Ascending aorta (tissue), 2 donors: ENCODE measurements around the gene LYZL6. TPM values are rescaled to one million over a fixed set of nuclear protein-coding genes. Genes with fewer than 3 reads are reported as not detected.

Source experiments
- DNase-seq, 2 donors: peaks; one replicate each; pipeline ENCODE4 v3.0.0-alpha.2; 2019; ENCODE audit warnings: low spot score in 2 of 2
- H3K27ac ChIP-seq, 2 donors: fragments of 200-600 bp; sonication (generic); one replicate each; pipeline ENCODE4 v1.5.1; 2016 to 2017; ENCODE audit warnings: mild to moderate bottlenecking in 1 of 2
- H3K27me3 ChIP-seq: fragments of 200-600 bp; sonication (generic); one replicate; pipeline ENCODE4 v1.5.1; 2017
- H3K36me3 ChIP-seq, 2 donors: fragments of 200-600 bp; sonication (generic); one replicate each; pipeline ENCODE4 v1.5.1; 2016
- H3K4me1 ChIP-seq, 2 donors: fragments of 200-600 bp; sonication (generic); one replicate each; pipeline ENCODE4 v1.5.1; 2016 to 2017; ENCODE audit warnings: mild to moderate bottlenecking in 1 of 2
- H3K4me3 ChIP-seq, 2 donors: fragments of 200-600 bp; sonication (generic); one replicate each; pipeline ENCODE4 v1.5.1; 2016 to 2017; ENCODE audit warnings: mild to moderate bottlenecking in 1 of 2
- H3K9me3 ChIP-seq, 2 donors: fragments of 200-600 bp; sonication (generic); one replicate each; pipeline ENCODE4 v1.5.1; 2016
- CTCF ChIP-seq, 3 experiments: fragments of 200-600 bp in 2 of 3; fragments of 450-650 bp in 1 of 3; sonication (generic) in 2 of 3; IDR thresholded peaks; one replicate each; pipeline ENCODE4 v1.5.1; 2016 to 2019; ENCODE audit warnings: antibody characterized with exemption in 3 of 3, mild to moderate bottlenecking in 1 of 3, moderate library complexity in 1 of 3
- intact Hi-C: fragments of 100-400 bp; cut with DNase I; formaldehyde crosslinking; loops from one replicate; pipeline ENCODE4 v1.15.1; 2023
- total RNA-seq: library from RNA; depleted of rRNA; stranded (reverse); fragments of >200 nt; gene quantifications from one replicate; pipeline ENCODE4 v1.1.0, GENCODE V29; 2016

The LYZL6 gene
- total RNA-seq, 1 donor from 2014 or later, result not detected

DNA sequence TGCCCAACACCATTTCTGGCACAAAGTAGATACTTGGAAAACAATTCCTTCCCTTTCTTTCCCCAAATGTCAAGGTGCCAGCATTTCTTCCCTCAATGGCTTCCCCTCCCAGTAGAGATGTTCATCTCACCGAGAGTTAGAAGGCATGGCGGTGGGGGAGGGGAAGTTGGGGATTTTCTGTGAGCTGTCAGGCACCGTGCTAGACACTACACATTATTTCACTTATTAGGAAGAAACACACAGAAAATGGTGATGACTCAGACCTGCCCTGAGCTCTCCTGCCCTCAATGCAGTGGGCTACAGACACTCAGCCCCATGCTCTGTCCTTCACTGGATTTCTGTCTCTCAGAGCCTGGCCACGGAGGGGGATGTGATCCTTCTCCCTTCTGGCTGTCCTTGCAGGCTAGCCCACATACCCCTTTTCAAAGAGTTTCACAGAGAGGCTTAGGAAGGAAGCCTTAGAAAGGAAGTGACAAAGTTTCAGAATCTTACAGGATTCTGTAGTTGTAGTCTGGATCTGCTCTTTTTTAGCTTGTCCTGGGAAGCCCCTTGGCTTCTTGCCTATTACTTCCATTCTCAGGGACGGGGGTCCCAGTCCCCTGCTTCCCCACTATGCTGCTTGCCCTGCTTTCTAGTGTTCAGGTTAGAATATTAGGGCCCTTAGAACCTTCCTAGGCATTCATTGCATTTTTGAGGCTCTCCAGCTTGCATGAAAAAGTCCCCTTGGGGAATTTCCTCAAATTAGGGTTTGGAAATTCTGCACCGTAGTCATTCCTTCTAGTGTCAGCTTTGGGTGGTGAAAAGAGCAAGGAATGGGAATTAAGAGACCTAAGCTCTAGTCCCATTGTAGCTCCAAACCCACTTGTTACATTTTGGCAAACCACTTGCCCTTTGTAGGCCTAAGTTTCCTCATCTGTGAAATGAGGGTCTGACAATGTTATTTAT lies 51.1 kb downstream of the LYZL6 start:
- Histone ChIP-seq H3K36me3 (no peaks in the 10 kb centered on the region), H3K27ac (no peak overlapping the region), H3K27me3 (no peaks in the 10 kb centered on the region), H3K4me1 (no peaks in the 10 kb centered on the region), H3K9me3 (no peaks in the 10 kb centered on the region), H3K4me3 (no peak overlapping the region)
- no peak for DNase-seq
- intact Hi-C loops, result no loop called here
- no peak for TF ChIP-seq CTCF (IDR thresholded peaks at IDR 0.05)

DNA sequence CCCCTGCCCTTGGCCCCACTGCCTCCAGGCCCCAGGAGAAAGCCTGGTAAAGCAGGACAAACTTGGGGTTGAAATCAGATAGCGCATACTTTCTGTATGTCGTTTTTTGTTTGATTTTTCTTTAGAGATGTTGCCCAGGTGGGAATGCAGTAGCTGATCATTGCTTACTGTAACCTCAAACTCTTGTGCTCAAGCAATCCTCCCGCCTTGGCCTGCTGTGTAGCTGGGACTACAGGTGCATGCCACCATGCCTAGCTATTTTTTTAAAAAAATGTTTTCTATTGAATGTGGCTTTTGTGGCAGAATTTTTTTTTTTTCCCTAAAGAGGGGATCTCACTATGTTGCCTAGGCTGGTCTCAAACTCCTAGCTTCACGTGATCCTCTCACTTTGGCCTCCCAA lies 52.2 kb downstream of the LYZL6 start:
- TF ChIP-seq CTCF (IDR thresholded peaks at IDR 0.05), result no peak
- no peaks in the 10 kb centered on the region for H3K27me3 ChIP-seq
- H3K4me3 ChIP-seq, result no peak overlapping the region
- no peak for DNase-seq
- H3K27ac ChIP-seq, result no peak overlapping the region
- no peaks in the 10 kb centered on the region for H3K9me3 ChIP-seq
- intact Hi-C loops, result no loop called here
- no peaks in the 10 kb centered on the region for H3K36me3 ChIP-seq
- H3K4me1 ChIP-seq, result no peaks in the 10 kb centered on the region

GRCh38 chr17:35890774-35891155 lies 52.7 kb downstream of the LYZL6 start:
- peak; percentile 26 to 70 for DNase-seq
- intact Hi-C loops, result no loop called here
- no peak overlapping the region for H3K4me3 ChIP-seq
- no peaks in the 10 kb centered on the region for H3K27me3 ChIP-seq
- H3K36me3 ChIP-seq, result no peaks in the 10 kb centered on the region
- H3K27ac ChIP-seq, result no peak overlapping the region
- no peak for TF ChIP-seq CTCF (IDR thresholded peaks at IDR 0.05)
- no peaks in the 10 kb centered on the region for H3K4me1 ChIP-seq
- no peaks in the 10 kb centered on the region for H3K9me3 ChIP-seq

GRCh38 chr17:35889818-35890773 lies 53.4 kb downstream of the LYZL6 start:
- no peak overlapping the region for H3K27ac ChIP-seq
- TF ChIP-seq CTCF (IDR thresholded peaks at IDR 0.05), result no peak
- H3K36me3 ChIP-seq, result no peaks in the 10 kb centered on the region
- no peak overlapping the region for H3K4me3 ChIP-seq
- no peaks in the 10 kb centered on the region for H3K27me3 ChIP-seq
- no peaks in the 10 kb centered on the region for H3K4me1 ChIP-seq
- intact Hi-C loops, result no loop called here
- H3K9me3 ChIP-seq, result no peaks in the 10 kb centered on the region
- no peak for DNase-seq

GRCh38 chr17:35889241-35889640 lies 54.3 kb downstream of the LYZL6 start:
- intact Hi-C loops, result no loop called here
- H3K27me3 ChIP-seq, result no peaks in the 10 kb centered on the region
- H3K4me3 ChIP-seq, result no peak overlapping the region
- H3K4me1 ChIP-seq, result no peaks in the 10 kb centered on the region
- no peaks in the 10 kb centered on the region for H3K9me3 ChIP-seq
- H3K27ac ChIP-seq, result no peak overlapping the region
- no peak for DNase-seq
- no peaks in the 10 kb centered on the region for H3K36me3 ChIP-seq
- no peak for TF ChIP-seq CTCF (IDR thresholded peaks at IDR 0.05)

Other genes with a start within 250 kb of the LYZL6 start
- gene RASL10B, start 212.1 kb downstream of the LYZL6 start, total RNA-seq, result 9.9 TPM
- not detected for gene GAS2L2, start 190.5 kb downstream of the LYZL6 start, total RNA-seq
- not detected for gene C17orf50, start 182.8 kb downstream of the LYZL6 start, total RNA-seq
- gene MMP28, start 148.1 kb downstream of the LYZL6 start, total RNA-seq, result 44.6 TPM
- 49.6 TPM for gene TAF15, start 134.2 kb downstream of the LYZL6 start, total RNA-seq
- gene HEATR9, start 74.8 kb downstream of the LYZL6 start, total RNA-seq, result not detected
- 43.2 TPM for gene CCL5, start 63.4 kb downstream of the LYZL6 start, total RNA-seq
- gene RDM1, start 12.9 kb downstream of the LYZL6 start, total RNA-seq, result not detected
- gene CCL16, start 37.8 kb upstream of the LYZL6 start, total RNA-seq, result not detected
- gene CCL14, start 43.0 kb upstream of the LYZL6 start, total RNA-seq, result 168 TPM
- gene CCL15, start 57.8 kb upstream of the LYZL6 start, total RNA-seq, result not detected
- 29.7 TPM for gene CCL23, start 74.3 kb upstream of the LYZL6 start, total RNA-seq
- gene CCL18, start 120.6 kb upstream of the LYZL6 start, total RNA-seq, result not detected
- not detected for gene CCL3, start 146.4 kb upstream of the LYZL6 start, total RNA-seq
- not detected for gene CCL4, start 160.1 kb upstream of the LYZL6 start, total RNA-seq
- not detected for gene TBC1D3B, start 232.9 kb upstream of the LYZL6 start, total RNA-seq